HG03378 (cell line): Measurements from ENCODE around the gene NBEAL2.
"Not testable (repeated sequence)": the region's sequence is repeated elsewhere in the genome, so short reads cannot be mapped to it uniquely, and the experiment has no call there.

Experiments used
- ATAC-seq: cut with Tn5 transposase; IDR thresholded peaks from one replicate; pipeline ENCODE4 v1.9.1; 2021; ENCODE audit warnings: mild to moderate bottlenecking, moderate library complexity; ENCODE audit not compliant: unreplicated experiment

The NBEAL2 gene

GRCh38 chr3:46959161-46959511, 20.3 kb upstream of the NBEAL2 start:
- no peak for ATAC-seq

- ATAC-seq: no peak
These were observed 19.3 kb upstream of the NBEAL2 start for GRCh38 chr3:46960081-46960701.

- ATAC-seq: no peak
These were observed 18.6 kb upstream of the NBEAL2 start for GRCh38 chr3:46960835-46961234.

- ATAC-seq: no peak
These were observed 17.0 kb upstream of the NBEAL2 start for GRCh38 chr3:46962427-46962826.

GRCh38 chr3:46962990-46963389, 16.5 kb upstream of the NBEAL2 start:
- no peak for ATAC-seq

- not testable (repeated sequence) for ATAC-seq
These were observed 15.4 kb upstream of the NBEAL2 start for GRCh38 chr3:46964038-46964590.

- ATAC-seq: no peak
These were observed 14.3 kb upstream of the NBEAL2 start for GRCh38 chr3:46965151-46965550.

- ATAC-seq: no peak
These were observed 12.7 kb upstream of the NBEAL2 start for GRCh38 chr3:46966811-46967210.

GRCh38 chr3:46968783-46969428, 10.6 kb upstream of the NBEAL2 start:
- ATAC-seq: no peak

- no peak for ATAC-seq
These were observed 8.9 kb upstream of the NBEAL2 start for GRCh38 chr3:46970391-46971091.

- ATAC-seq: no peak
These were observed 8.3 kb upstream of the NBEAL2 start for GRCh38 chr3:46971151-46971550.

- no peak for ATAC-seq
These were observed 7.7 kb upstream of the NBEAL2 start for GRCh38 chr3:46971742-46972141.

GRCh38 chr3:46972396-46972795, 7.1 kb upstream of the NBEAL2 start:
- ATAC-seq: no peak

- no peak for ATAC-seq
These were observed 4.9 kb upstream of the NBEAL2 start for GRCh38 chr3:46974421-46975171.

- ATAC-seq: peak; percentile 57
These were observed 2.9 kb upstream of the NBEAL2 start, which contains the start of gene CCDC12 for GRCh38 chr3:46976326-46977190. TSS of gene CCDC12 (minus strand) at chr3:46976745. CDS start at chr3:46976732, 13 bp downstream.

- no peak for ATAC-seq
These were observed 1.7 kb upstream of the NBEAL2 start for GRCh38 chr3:46977811-46978195.

- ATAC-seq: no peak
These were observed 1.1 kb upstream of the NBEAL2 start for GRCh38 chr3:46978381-46978780.

- no peak for ATAC-seq
These were observed 562 bp downstream of the NBEAL2 start for GRCh38 chr3:46979958-46980497.

GRCh38 chr3:46981932-46982471, 2.5 kb downstream of the NBEAL2 start:
- ATAC-seq: no peak

- ATAC-seq: no peak
These were observed 3.1 kb downstream of the NBEAL2 start for GRCh38 chr3:46982546-46982945.
